ENCODE measurements around the gene NUDT9.
"Not testable (repeated sequence)": the region's sequence is repeated elsewhere in the genome, so short reads cannot be mapped to it uniquely, and the experiment has no call there.

Gene NUDT9

DNA sequence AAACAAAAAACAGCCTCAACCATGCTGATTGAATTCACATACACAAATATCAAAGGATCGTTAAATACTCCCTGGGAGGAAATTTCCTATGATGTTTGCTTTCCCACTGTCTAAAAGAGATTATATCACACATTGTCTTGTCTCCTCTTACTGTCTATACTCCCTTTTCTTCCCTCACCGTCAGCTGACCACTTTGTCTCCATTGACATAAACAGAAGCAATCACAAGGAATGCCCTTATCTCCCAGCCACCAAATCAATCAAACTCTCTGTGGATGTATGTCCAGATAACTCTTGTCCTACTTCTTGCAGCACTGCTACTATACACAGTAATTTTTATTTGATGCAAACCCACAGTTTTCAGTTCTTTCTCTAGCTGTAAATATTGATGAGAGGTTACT, 12.2 kb upstream of the NUDT9 start:
- DNase-seq: no peak

DNA sequence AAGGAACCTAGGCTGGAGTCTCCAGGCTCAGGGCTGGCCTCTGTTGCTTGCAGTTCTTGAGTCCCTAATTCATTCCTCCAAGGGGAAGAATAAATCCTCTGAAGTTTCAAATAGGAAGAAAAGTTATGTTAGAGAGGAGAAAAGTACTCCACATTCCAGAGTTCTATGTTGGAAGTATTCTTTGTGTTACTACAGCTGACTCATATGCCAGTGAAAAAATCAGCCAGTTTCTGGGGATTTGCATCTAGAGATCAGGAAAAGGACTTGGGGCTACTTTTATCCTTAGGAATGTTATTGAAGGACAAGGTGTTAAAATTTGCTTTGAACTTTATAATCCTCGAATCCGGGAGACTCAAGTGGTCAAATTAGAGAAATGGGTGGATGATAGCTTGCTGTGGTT, 11.7 kb upstream of the NUDT9 start:
- no peak for DNase-seq

DNA sequence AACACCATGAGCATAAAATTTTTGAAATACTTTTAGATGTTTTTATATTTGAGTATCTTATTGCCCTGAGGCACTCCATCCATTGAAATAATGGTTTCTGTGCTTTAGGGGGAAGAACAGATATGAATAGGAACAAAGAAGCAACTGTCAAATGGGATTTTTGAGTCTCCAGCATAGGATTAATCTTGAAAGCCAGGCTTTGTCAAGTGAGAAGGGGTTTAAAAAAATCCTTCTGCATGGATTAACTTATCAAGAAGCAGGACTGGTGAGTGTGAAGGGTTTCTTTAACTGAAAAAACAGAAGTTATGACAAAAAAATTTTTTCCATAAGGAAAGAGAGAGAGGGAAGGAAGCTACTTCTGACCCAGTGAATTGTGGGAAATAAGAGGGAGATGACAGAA, 7.6 kb upstream of the NUDT9 start:
- DNase-seq: no peak

DNA sequence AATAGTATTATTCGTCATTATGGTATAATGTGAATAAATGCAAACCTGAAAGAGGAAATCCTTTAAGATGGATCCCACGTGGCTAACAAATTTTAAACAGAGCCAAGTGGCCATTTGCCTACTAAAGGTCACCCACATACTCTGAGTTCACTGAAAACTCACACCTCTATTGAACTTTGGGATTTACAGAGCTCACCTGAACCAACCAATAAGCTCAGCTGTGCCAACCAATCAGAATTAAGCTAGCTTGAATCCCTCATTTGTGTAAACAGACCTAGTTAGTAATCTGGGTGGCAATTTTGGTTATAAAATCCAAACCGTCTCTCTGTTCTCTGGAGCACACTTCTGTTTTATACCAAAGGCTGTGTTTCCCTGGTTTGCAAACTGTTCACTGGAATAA, 5.4 kb upstream of the NUDT9 start:
- DNase-seq: no peak

DNA sequence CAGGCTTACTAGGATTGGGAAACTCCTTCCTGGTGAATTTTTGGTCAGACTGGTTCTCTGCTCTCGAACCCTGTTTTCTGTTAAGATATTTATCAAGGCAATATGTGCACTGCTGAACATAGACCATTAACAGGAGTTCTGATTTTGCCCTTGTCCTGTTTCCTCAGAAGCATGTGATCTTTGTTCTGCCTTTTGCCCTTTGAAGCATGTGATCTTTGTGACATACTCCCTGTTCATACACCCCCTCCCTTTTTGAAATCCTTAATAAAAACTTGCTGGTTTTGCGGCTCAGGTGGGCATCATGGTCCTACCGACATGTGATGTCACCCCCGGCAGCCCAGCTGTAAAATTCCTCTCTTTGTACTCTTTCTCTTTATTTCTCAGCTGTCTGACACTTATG, 4.0 kb upstream of the NUDT9 start:
- DNase-seq: not testable (repeated sequence)

DNA sequence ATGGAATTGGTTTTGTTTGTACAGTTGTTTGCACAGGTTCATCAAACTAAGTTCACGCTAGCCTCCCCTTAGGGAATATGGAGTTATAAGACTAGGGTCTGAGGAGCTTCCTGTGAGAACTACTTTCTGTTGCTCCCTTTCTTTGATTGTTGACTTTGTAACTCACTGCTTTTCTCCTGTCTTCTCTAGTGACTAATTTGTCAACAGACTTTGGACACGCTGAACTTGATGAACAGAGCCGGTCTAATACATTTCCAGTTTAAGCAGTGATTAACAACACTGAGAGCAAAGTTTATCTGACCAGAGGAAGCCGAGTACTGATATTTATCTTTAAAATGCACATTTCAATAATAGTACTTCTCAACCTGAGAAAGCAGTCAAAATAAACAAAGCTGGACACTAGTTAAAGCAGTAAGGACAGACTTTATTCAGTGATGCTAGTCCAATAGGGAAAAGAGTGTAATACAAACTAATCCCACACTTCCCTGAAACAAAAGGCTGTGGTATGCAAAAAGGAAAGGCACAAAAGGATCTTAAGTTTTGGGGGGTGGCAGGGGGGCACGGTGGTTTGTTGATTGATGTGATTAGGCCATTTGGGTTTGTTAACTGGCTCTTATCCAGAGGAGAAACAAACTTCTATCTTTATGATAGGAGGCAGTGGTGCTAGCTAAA, 2.7 kb upstream of the NUDT9 start:
- no peak for DNase-seq

DNA sequence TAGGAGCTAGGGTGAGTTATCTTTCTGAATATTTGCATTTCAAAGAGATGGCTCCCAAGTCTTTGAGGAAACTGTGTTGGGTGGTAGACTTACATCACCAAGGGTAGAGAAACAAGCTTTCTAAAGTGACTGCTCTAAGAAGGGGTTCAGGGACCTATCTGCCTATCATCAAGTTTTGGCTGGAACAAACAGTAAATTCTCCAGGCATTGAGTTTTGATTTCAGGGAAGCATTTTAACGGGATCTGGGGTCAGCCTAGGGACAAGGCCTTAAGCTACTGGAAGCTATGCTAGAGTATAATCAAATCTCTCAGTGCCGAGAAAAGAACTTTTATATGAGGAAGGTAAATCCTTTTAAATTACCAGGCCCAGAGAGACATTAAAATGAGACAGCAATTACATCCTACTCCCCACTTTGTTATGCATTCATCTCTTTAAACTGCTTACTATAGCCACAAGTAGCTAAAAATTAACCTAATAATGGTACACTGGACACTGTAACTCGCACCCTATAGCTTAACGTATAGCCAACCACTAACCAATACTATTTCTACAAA, 2.0 kb upstream of the NUDT9 start:
- no peak for DNase-seq

DNA sequence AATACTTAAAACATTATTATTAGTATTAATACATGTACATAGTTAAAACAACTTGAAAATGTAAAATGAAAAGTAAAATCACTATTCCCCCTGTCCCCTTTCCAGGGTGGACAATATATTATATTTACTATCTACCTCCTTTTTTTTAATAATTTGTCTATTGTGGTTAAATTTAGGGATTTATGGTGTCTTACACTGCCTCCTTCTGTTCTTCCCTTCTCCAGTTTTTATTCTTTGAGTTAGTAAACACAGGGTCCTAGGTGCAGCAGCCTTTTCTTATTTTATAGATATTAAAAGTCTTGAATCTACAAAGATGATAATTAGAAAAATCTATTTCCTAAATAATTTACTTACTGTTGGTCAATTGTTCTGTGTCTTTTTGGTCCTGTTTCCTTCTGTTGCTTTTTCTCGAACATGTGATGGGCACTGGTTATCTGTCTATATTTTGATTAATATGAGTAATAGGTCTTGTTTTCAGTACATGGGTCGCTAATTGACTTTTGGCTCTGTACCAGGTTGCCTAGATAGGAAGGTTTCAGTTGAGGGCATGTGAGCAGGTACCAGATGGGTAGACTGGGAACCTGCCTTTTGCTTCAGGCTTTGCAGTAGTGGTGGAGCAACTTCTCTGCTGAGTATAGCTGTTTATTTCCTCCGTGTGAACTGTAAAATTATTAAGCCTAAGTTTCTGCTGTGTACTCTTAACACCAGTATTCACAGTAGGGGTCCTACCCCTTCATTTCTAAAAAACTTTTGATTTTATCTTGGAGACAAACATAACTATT, 1.1 kb downstream of the NUDT9 start:
- no peak for DNase-seq

DNA sequence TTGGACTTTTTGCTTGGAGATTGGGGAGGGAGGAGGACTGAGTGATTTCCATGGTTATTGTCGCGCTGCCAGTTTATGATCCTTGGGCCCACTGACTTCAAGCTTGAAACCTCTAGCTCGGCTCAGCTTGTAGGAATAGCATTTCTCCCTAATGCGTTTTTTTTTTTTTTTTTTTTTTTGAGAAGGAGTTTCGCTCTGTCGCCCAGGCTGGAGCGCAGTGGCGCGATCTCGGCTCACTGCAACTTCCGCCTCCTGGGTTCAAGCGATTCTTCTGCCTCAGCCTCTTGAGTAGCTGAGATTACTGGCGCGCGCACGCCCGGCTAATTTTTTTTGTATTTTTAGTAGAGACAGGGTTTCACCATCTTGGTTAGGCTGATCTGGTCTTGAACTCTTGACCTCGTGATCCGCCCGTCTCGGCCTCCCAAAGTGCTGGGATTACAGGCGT, 1.7 kb downstream of the NUDT9 start:
- not testable (repeated sequence) for DNase-seq

DNA sequence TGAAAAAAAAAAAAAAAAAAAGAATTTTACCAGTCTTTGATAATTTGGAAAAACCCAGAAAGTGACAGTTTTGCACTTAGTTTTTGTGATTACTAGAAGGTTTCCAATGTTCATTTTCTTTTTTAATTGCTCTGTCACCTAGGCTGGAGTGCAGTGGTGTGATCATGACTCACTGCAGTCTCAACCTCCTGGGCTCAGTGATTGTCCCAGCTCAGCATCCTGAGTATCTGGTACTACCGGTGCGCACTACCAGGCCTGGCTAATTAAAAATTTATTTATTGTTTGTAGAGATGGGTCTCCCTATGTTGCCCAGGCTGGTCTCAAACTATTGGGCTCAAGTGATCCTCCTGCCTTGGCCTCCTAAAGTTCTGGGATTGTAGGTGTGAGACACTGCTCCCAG, 3.3 kb downstream of the NUDT9 start:
- no peak for DNase-seq

DNA sequence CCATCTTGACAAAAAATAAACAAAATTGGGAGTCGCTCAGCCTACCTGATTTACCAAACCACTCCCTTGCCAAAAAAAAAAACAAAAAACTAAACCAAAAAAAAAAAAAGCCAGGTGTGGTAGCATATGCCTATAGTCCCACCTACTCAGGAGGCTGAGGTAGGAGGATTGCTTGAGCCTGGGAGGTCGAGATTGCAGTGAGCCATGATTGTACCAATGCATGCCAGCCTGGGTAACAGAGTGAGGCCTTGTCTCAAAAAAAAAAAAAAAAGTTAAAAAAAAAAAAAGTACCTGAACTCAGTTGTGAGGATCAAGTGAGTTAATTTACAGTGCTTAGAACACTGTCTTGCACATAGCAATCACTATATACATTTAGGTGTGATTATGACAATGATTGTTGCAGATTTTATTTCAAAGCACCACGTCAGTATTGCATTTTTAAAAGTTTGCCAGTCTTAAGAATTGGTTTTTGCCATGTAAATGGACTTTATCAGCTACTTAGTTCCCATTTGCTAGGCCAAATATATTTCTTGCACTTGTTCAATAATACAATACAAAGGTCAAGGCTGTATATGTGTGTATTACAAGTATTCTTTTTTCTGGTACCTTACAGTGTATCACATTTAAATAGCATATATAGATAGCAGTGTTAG, 4.6 kb downstream of the NUDT9 start:
- DNase-seq: no peak

DNA sequence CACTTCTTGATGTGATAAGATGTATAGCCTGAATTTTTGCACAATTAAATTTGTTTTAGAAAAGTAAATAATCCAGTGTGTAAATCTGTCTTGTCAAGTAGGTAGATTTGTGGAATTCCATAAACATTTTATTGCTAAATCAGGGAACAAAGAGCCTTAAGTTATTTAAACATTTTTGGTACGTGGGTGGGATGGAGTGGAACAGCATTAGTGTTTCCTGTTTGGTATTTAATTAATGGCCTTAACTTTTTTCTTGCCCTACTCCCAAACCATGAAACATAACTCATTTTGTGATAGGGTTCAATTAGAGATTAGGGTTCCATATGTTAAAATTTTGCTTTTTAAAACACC, 5.1 kb downstream of the NUDT9 start:
- no peak for DNase-seq

DNA sequence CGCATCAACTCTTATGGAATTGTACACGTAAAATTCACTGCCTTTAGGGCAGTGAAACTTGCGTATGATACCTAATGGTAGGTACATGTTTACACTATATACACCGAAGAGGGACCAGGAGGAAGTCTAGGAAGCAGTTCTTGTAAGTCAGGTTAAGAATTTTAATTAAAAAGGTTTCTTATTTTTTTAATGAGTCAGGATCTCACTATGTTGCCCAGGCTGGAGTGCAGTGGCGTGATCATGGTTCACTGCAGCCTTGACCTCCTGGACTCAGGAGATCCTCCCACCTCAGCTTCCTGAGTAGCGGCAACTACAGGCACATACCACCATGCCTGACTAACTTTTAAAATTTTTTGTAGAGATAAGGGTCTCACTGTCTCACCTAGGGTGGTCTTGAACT, 6.6 kb downstream of the NUDT9 start:
- no peak for DNase-seq

DNA sequence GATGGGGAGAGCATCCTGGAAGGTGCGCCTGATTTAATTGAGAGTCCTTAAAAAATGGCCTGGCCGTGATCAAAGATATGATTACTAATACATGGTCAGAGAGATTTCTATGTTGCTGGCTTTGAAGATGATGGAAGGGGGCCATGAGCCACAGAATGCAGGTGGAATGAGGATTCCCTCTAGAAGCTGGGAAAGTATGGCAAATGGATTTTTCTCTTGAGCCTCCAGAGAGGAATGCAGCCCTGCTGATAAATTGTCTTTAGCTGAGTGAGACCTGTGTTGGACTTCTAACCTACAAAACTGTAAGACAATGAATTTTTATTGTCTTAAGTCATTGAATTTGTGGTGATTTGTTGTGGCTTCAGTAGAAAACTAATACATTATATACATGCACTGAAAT, 7.7 kb downstream of the NUDT9 start:
- DNase-seq: no peak

DNA sequence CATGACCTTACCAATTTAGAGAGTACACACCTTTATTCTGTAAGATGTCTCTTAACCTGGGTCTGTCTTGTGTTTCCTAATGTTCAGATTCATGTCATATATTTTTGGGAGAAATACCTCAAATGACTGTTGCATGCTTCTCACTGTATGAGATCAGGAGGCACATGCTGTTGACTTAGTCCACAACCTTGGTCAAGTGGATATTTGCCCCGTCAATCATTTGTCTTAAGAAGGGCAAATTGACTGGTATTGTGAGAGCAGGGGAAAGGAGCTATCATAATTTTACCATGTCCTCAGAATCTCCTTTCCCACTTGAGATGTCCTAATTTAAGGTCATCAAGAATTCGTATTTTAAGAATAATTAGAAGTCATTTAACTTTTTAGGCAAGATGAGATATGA, 11.0 kb downstream of the NUDT9 start:
- no peak for DNase-seq

DNA sequence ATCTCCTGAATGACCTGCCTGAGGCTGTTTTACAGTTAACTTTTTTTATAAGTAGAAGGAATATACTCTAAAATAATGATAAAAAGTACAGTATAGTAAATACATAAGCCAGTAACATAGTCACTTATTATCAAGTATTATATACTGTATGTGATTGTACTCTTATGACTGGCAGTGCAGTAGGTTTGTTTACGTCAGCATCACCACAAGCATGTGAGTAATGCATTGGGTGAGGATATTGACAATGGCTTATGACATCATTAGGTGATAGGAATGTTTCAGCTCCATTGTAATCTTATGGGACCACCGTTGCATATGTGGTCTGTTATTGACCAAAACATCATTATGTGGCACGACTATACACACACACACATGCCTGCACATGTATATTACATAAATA, 20.5 kb downstream of the NUDT9 start:
- DNase-seq: no peak

DNA sequence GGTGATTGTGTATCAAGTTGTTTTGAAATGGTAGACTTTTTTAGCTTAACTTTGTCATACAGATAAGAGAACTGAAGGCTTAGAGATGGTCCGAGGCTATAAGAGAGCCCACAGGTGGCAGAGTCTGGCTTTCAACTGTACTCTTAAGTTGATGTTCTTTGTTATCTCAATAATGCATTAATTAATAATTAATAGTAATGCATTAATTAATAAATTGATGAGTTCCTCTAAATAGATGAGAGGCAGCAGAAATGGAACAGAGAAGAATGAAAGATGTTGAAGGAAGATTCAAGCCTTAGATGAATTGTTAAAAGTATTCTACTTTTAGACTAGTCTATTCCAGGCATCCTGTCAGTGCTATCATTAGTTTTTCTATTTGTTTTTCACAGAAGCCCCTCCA, 22.4 kb downstream of the NUDT9 start:
- no peak for DNase-seq

DNA sequence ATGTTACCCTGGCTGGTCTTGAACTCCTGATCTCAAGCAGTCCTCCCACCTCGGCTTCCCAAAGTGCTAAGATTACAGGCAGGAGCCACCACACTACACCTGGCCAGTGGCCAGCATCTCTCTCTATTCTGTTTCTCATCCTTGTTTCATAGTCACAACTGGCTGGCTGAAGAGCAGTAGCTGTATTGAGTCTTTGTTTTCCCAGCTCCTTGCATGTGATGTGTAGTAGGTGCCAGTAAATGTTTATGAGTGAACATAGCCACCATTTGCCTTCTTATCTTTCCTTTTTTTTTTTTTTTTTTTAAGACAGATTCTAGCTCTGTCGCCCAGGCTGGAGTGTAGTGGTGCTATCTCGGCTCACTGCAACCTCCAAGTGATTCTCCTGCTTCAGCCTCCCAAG, 23.6 kb downstream of the NUDT9 start:
- DNase-seq: no peak

DNA sequence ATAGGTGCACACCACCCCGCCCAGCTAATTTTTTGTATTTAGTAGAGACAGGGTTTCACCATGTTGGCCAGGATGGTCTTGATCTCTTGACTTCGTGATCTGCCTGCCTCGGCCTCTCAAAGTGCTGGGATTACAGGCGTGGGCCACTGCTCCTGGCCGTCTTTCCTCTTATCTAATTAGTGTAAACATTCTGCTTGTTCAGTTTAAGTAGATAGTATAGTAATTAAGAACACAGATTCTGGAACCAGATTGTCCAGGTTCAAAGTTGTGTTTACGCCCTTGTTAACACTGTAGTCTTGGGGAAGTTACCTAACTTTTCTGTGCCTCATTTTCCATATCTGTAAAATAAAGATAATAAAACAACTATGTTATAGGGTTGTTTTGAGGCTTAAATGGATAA, 24.0 kb downstream of the NUDT9 start:
- DNase-seq: not testable (repeated sequence)

DNA sequence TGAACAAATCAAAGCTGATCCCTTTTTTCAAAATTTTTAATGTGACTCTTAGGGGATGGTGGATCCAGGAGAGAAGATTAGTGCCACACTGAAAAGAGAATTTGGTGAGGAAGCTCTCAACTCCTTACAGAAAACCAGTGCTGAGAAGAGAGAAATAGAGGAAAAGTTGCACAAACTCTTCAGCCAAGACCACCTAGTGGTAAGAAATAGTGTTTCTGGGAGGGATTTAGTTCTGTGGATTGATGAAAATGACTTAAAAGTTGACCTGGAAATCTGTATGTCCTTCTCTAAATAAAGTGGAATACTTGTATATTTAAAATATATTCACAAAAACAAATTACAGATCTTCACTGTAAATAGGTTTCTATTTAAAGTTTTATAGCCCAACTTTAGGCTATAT, 29.2 kb downstream of the NUDT9 start:
- no peak for DNase-seq

DNA sequence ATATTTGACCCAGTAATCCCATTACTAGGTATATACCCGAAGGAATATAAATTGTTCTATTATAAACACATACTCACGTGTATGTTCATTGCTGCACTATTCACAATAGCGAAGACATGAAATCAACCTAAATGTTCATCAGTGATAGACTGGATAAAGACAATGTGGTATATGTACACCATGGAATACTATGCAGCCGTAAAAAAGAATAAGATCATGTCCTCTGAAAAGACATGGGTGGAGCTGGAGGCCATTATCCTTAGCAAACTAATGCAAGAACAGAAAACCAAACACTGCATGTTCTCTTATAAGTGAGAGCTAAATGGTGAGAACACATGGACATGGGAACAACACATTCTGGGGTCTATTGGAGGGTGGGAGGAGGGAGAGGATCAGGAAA, 36.5 kb downstream of the NUDT9 start:
- DNase-seq: no peak

DNA sequence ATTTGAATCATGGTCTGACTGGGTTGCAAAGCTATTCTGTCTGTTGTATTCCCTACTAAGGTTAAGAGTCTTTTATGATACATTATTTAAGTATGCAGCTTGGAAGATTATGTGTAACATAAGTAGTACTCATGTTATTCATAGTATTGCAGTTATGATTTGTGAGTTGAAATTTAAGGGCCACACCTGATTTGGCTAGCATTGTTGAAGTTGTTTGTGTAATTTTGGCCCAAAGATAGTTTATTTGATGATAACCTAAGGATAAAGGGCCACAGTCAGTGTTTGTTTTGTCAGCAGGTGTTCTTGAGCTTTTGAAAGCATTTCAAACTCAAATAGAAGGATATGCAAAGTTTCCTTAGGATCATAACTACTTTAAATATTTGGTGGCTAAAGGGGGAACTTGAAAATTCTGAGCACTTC, 38.9 kb downstream of the NUDT9 start:
- DNase-seq: no peak

DNA sequence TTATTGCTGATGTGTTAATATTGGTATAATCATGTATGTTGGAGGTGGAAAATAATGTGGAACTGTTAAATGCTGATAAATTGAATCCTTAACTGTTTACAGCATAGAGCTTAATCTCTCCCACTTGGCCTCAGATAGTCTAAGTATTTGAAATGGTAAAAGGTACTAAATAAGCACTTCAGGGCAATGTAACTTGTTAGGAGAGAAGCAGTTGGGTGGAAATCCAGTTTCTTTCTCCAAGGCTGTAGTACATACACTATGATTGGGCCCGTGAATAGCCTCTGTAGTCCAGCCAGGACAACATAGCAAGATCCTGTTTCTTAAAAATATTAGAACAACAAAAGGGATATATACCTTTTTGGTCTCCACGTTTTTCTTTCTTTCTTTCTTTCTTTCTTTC, 39.7 kb downstream of the NUDT9 start:
- DNase-seq: no peak
